ENCODE data around the gene ADCY10.

DNA sequence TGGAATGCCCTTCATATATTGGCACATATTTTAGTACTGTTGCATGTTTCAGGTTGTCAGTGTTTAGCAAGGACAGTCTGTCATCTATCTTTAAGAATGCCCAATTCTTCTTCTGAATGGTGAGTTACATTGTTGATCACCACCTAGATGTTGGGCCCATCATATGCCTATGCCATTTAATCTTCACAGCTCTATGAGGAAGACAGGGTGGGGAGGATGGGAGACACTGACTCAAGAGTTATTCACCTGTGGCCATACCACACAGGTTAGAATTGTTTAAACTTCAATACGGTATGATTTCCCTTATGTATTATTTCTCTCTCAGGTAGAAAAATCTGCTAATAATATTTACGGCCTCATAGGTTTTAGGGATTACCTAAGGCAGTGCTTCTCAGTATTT, 147.4 kb downstream of the ADCY10 start:
- no peak for TF ChIP-seq EZH2 (IDR thresholded peaks at IDR 0.05; ENCODE audit: borderline replicate concordance, low read length)
- TF ChIP-seq, protein P1, sequence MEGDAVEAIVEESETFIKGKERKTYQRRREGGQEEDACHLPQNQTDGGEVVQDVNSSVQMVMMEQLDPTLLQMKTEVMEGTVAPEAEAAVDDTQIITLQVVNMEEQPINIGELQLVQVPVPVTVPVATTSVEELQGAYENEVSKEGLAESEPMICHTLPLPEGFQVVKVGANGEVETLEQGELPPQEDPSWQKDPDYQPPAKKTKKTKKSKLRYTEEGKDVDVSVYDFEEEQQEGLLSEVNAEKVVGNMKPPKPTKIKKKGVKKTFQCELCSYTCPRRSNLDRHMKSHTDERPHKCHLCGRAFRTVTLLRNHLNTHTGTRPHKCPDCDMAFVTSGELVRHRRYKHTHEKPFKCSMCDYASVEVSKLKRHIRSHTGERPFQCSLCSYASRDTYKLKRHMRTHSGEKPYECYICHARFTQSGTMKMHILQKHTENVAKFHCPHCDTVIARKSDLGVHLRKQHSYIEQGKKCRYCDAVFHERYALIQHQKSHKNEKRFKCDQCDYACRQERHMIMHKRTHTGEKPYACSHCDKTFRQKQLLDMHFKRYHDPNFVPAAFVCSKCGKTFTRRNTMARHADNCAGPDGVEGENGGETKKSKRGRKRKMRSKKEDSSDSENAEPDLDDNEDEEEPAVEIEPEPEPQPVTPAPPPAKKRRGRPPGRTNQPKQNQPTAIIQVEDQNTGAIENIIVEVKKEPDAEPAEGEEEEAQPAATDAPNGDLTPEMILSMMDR (IDR thresholded peaks at IDR 0.05; ENCODE audit: low read length) = no peak

All from OCI-LY1 (cell line).